Stimulated activated CD4-positive, alpha-beta T cell treated with anti-CD3 and anti-CD28 coated beads, Interleukin-1b, Interleukin-23, amount 100 ng/mL, for 1 hour (primary cell): ENCODE measurements around the gene DNAJC21.

ENCODE experiments used
- DNase-seq, 2 donors: peaks; one replicate each; pipeline ENCODE4 v3.0.0-alpha.2; 2020; ENCODE audit warnings: low read depth in 2 of 2

Gene DNAJC21

GRCh38 chr5:34929134-34929719 lies at the start of gene DNAJC21:
Gene DNAJC21, plus strand, starts transcription at chr5:34929559. Its CDS starts 261 bp downstream, at chr5:34929820.
- peak; percentile 95 to 97 for DNase-seq

GRCh38 chr5:34881246-34881645 lies 48.1 kb upstream of the DNAJC21 start:
- DNase-seq, result no peak

GRCh38 chr5:34886392-34887119 lies 42.8 kb upstream of the DNAJC21 start:
- no peak for DNase-seq

GRCh38 chr5:34889394-34889793 lies 40.0 kb upstream of the DNAJC21 start:
- no peak for DNase-seq

DNA sequence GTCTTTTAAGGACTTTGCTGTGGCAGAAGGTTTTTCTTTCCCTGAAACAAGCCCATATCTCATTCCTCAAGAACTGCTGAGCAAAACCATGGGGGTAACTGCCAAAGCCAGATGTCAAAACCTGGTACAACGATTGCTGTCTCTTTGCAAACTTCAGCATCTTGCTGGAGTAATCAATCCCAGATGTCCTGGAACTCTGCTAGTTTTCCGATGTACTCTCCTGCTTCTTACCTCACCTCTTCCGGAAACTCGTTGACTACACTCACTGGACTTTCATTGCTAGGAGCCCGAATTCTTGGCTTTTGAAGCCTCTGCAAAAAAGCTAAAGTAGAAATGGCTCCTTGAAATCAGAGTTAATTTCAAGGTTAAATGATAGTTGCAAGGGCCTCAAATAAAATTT lies 37.4 kb upstream of the DNAJC21 start:
- no peak for DNase-seq

DNA sequence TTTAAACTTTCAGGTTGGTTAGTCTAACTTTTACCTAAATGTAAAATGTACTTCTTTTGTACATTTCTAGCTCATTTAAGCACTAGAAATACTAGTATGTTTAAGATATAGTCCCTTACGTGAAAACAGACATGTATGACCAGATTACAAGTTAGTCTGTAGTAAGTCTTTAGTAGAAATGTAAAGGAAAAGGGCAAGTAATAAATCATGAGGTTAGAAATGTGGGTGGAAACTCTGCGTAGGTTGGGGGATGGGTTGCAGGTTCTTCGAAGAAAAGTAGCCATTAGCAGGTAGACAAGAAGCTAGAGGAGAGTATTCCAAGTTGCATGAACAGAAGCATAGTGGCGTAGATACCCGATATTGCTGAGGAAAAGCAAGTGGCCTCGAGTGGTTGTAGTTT lies 36.9 kb upstream of the DNAJC21 start:
- DNase-seq, result no peak

GRCh38 chr5:34894716-34895115 lies 34.6 kb upstream of the DNAJC21 start:
- no peak for DNase-seq

- no peak for DNase-seq
Observed at GRCh38 chr5:34895641-34896419, 33.5 kb upstream of the DNAJC21 start.

- DNase-seq, result no peak
Observed at GRCh38 chr5:34897646-34898045, 31.7 kb upstream of the DNAJC21 start.

DNA sequence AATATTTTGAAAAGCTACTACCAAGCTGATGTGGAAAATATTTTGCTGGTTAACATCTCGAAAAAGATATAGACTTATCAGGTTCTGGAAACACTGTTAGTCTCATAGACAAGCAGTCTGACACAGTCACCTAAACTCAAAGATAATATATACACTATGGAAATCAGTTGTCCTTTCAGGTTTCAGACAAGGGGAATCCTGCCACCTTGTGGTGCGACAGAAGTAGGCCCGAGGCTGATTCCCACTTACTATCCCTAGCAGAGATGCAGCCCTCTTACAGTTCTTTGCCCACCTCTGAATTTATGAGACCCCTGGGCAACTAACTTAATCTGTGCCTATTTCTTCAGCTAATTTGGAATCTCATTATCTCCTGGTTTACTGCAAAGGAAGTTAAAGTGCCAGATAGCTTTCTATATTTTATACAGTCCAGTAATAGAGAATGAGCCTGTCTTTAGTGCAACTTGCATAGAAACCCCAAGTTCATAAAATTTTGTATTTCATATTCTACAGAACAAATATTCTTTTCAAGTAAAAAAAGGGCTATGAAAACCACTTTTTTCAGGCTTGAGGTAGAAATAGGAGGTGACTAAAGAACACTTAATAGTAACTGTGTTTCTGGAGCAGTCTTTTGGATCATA lies 31.0 kb upstream of the DNAJC21 start:
- DNase-seq, result peak; percentile 21 to 33

DNA sequence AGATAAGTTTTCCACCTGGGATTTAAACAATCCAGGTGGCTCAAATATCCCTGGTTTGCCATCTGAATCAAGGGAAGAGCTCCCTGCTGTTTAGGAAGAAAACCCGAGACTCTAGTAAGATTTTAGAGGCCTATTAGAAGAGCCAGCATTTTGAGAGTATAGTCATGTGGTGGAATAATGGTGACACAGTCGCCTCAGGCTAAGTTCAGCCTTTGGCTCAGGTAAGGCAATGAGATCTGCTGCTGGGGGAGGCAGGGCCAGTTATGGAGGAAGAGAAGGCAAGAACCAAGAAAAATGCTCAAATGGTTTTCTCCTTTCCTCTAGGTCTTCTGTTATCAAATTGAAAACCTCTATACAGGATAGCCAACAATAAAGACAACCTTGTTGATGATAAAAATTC lies 30.3 kb upstream of the DNAJC21 start:
- no peak for DNase-seq

GRCh38 chr5:34900652-34901051 lies 28.7 kb upstream of the DNAJC21 start:
- no peak for DNase-seq

GRCh38 chr5:34903260-34903659 lies 26.1 kb upstream of the DNAJC21 start:
- no peak for DNase-seq

DNA sequence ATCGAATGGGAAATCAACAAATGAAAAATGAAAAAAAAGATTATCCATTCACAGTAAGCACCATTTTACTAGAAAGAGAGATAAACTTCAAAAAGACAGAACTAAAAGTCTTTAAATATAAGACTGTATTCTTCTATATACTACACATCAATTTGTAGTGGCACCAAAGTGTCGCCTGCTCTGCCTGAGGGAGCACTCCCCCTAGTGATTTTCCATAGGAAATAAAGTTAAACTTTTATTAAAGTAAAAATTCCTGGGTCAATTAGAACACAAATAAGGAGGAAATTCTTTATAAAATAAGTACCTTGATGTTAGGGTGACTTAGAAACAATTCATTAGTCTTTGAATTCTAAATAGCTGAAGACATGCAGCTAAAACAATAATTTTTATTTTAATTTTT lies 23.8 kb upstream of the DNAJC21 start:
- no peak for DNase-seq

DNA sequence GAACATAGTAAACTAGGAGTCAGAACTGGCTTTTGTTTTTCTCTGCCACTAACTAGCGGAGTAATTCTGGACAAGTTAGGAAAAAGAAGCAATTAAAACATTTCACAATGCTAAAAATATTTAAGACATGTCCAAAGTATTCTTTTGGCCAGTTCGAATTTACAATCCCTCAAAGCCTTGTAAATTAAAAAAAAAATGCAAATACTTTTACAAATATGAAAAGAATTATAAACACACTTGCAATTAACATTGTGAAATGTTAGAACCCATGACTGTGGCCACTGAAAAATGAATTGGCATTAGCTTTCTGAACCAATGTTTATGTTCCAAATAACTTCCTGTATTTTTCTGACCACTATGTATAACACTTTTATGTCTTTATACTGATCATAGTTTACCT lies 16.3 kb upstream of the DNAJC21 start:
- DNase-seq, result no peak

- DNase-seq, result no peak
Observed at GRCh38 chr5:34914671-34915138, 14.7 kb upstream of the DNAJC21 start.

DNA sequence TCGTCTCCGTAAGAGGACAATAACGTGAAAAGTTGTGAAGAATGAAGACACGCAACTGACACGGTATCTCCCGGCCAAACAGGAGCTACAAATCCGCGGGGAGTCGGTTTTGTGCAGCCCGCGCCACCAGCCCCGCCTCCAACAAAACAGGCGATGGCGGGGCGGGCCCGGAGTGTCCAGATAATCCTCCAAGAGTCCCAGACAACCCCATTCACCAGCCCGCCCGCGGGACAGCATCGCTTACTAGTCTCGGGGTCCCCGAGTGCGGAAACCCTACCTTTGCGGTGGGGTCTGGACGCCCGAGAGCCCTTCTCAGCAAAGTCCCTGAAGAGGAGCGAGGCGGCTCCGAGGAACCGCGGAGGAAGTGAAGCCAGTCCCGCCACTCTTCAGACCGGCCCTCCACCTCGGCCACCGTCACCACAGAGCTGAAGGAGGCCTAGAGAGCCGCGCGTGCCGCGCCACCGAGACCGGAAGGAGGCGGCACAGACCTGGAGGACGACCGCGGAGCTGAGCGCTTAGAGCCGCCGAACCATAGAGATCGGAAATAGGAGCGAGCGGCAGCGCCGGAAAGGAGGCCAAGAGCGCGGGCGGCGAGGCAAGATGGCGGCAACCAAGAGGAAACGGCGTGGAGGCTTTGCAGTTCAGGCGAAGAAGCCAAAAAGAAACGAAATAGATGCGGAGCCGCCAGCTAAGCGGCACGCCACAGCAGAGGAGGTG lies 14.1 kb upstream of the DNAJC21 start, which contains the start of the genes BRIX1 and RAD1:
Gene BRIX1 (plus strand): TSS at position 573 of the 717 bp plus-strand sequence. CDS start 28 bp downstream, at position 601.
Gene RAD1 (minus strand): TSS at position 366 of the 717 bp plus-strand sequence. CDS start 612 bp downstream, outside the sequence.
- DNase-seq, result peak; percentile 78 to 79

DNA sequence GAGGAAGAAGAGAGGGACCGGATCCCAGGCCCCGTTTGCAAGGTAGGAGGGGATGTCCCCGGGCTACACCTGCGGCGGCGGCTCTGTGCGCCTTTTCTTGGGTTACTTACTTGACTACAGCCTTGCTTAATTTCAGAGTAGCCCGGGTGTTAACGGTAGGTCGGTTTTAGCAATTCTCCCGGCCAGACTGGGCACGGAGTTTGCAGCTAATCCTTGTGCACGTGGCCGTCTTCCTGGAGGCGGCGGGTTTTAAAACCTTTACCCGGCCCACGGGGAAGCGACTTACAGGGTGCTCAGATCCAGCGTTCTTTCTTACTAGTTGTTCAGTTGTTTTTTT lies 13.5 kb upstream of the DNAJC21 start:
- DNase-seq, result no peak

DNA sequence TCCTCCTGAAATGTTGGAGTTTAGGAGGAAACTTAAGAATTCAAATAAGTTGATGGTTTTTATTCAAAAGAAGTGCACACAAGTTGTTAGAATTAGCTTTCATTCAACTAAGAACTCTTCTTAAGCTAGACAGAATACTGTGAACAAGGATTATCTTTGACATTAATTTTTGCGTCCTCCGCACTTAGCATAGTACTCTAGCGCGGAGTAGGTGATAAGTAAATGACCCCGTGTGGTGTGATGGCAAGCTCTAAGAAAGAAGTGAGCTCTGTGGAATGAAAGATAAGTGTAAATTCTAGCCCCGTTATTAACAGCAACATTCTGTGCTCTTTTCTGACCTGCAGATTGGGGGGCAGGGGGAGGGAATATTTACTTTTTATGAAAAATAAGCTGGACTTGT lies 12.8 kb upstream of the DNAJC21 start:
- DNase-seq, result no peak

DNA sequence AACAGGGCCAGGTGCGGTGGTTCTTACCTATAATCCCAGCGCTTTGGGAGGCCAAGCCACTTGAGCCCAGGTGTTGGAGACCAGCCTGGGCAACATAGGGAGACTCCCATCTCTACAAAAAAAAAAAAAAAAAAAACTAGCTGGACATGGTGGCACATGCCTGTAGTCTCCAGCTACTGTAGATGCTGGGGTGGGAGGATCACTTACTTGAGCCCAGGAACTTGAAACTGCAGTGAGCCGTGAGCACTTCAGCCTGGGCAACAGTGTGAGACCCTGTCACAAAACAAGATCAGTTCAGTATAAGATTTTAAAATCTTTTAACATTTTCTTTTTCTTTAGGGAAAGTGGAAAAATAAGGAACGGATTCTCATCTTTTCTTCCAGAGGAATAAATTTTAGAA lies 11.3 kb upstream of the DNAJC21 start:
- DNase-seq, result no peak

DNA sequence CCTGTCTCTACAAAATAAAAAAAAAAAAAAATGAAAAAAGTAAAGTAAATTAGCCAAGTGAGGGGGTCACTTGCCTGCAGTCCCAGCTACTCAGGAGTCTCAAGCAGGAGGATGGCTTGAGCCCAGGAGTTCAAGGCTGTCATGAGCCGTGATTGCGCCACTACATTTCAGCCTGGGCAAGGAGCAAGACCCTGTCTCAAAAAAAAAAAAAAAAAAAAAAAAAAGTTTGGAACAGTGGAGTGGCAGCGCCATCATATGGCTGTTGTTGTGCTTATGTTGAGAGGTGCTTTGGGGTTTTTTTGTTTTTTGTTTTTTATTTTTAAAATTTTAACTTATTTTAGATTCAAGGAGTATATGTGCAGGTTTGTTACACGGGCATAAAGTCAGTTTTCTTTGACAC lies 10.3 kb upstream of the DNAJC21 start:
- DNase-seq, result no peak
